ENCODE results near the gene LTBP1.

GRCh38 chr2:32951672-32952071, 4.9 kb downstream of the LTBP1 start:
- TF ChIP-seq USF1 (IDR thresholded peaks at IDR 0.05) (no peak), MAX (IDR thresholded peaks at IDR 0.05) (no peak), REST (IDR thresholded peaks at IDR 0.05; ENCODE audit: low read depth) (no peak), RAD21 (IDR thresholded peaks at IDR 0.05; ENCODE audit: low read depth) (no peak), TCF12 (IDR thresholded peaks at IDR 0.05; ENCODE audit: low read depth) (no peak), FOXM1 (IDR thresholded peaks at IDR 0.05; ENCODE audit: borderline replicate concordance, low read depth) (no peak), YY1 (IDR thresholded peaks at IDR 0.05; ENCODE audit: low read depth) (no peak), NFIC (IDR thresholded peaks at IDR 0.05) (no peak), EP300 (IDR thresholded peaks at IDR 0.05; ENCODE audit: borderline replicate concordance) (no peak), EGR1 (IDR thresholded peaks at IDR 0.05) (no peak), TAF1 (IDR thresholded peaks at IDR 0.05; ENCODE audit: low read depth) (no peak)

Measured in Ishikawa (cell line).